ENCODE measurements around the gene ECM2. TPM values are rescaled to one million over a fixed set of nuclear protein-coding genes. Genes with fewer than 3 reads are reported as not detected.

Gene ECM2
- polyA plus RNA-seq, 1 experiment = 2.2 TPM

DNA sequence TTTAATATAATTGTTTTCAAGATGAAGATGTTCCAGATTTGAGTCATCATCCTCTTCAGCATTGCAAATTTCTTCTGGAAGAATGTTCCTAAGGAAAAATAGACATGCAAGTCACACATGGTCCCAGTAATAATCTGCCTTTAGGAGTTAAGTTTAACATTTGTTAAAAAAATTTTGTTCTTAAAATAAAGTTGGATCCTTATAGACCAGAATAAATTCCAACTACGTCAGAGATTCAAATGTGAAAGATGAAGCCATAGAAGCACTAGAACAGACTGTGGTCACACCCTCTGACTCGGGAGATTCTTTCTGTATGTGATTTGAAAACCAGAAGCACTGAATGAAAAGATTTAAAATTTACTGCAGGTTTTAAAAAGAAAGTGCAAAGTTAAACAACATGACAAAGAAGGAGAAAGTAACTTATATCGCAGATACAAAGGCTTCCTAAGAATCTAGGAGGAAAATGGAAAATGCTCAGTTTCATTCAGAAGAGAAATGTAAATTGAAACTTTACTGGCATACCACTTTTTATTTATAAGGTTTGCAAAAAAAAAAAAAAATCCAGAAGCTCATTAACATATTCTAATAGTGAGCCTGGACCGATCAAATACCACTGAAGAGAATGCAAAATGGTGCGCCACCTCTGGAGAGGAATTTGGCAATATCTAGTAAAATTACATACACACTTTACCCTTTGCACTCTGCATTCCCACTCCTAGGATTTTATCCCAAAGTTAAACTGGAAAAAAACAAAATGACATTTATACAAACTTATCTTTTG, 39.2 kb downstream of the ECM2 start:
- Histone ChIP-seq H3K27ac (ENCODE audit: low read depth, low read length) (no peak overlapping the region), H3K4me3 (ENCODE audit: low read depth, low read length) (no peak overlapping the region), H3K9me3 (ENCODE audit: control insufficient read depth, insufficient read depth, low read length) (no peaks in the 10 kb centered on the region), H3K27me3 (ENCODE audit: control insufficient read depth, insufficient read depth, low read length) (no peaks in the 10 kb centered on the region)
- ChIA-PET POLR2A (no interaction called here), CTCF (interaction anchor here (0.6 kb wide), 1 partner anchor 137 kb away, joined by 3 read pairs; no protein-coding TSS in a partner anchor)
- TF ChIP-seq, protein P1, sequence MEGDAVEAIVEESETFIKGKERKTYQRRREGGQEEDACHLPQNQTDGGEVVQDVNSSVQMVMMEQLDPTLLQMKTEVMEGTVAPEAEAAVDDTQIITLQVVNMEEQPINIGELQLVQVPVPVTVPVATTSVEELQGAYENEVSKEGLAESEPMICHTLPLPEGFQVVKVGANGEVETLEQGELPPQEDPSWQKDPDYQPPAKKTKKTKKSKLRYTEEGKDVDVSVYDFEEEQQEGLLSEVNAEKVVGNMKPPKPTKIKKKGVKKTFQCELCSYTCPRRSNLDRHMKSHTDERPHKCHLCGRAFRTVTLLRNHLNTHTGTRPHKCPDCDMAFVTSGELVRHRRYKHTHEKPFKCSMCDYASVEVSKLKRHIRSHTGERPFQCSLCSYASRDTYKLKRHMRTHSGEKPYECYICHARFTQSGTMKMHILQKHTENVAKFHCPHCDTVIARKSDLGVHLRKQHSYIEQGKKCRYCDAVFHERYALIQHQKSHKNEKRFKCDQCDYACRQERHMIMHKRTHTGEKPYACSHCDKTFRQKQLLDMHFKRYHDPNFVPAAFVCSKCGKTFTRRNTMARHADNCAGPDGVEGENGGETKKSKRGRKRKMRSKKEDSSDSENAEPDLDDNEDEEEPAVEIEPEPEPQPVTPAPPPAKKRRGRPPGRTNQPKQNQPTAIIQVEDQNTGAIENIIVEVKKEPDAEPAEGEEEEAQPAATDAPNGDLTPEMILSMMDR (IDR thresholded peaks at IDR 0.05; ENCODE audit: low read depth, low read length) = no peak
- no peak for DNase-seq (ENCODE audit: low read depth, low spot score)

DNA sequence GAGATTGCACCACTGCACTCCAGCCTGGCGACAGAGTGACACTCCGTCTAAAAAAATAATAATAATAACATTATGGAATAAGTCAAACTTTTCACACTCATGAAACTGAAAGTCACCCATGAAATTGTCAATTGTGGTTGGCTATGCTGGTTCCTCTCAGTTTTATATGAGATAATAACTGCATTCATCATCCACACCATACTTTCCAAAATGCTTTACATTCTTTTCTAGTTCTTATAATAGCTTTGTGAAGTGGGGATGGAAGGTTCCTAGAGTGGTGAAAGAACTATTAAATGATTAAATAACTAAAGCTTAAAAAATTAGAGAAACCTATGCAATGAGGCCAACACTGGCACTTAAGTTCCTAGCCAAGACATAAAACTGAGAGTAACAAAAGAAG, 40.9 kb downstream of the ECM2 start:
- Histone ChIP-seq H3K9me3 (ENCODE audit: control insufficient read depth, insufficient read depth, low read length) (no peaks in the 10 kb centered on the region), H3K27me3 (ENCODE audit: control insufficient read depth, insufficient read depth, low read length) (no peaks in the 10 kb centered on the region), H3K4me3 (ENCODE audit: low read depth, low read length) (no peak overlapping the region), H3K27ac (ENCODE audit: low read depth, low read length) (no peak overlapping the region)
- CTCF ChIA-PET = interaction anchor here (0.8 to 1.1 kb wide), 2 partner anchors 10 to 166 kb away, joined by 3 read pairs; no protein-coding TSS in a partner anchor
- POLR2A ChIA-PET = no interaction called here
- TF ChIP-seq, protein P1 (IDR thresholded peaks at IDR 0.05; ENCODE audit: low read depth, low read length) = no peak
- no peak for DNase-seq (ENCODE audit: low read depth, low spot score)

DNA sequence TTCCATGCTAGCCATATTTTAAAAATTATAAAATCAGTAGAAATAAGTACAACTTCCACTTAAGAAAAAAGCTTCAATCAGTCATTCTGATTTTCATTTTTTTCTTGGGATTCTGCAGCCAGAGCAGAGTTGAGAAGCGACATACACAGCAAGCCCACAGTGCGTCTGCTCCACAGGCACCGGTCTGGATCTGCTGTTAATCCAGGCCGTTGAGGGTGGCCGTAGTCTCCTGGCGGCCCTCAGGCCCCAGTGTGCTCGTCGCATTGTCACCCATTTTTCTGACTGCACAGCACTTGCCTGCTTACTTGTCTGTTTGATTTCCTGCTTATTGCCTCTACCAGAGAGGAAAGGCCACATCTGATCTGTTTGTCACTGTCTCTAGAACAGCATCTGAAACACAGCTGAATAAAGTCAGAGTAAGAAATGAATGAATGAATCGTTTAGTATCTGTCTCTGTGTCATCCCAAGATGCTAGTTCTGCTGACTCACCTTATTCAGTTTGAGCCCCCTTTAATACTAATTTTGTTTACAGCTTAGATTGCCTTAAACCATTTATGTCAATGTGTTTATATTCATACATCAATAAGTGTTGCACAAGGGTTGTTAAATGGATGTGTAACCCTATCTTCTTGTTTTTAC, 41.9 kb downstream of the ECM2 start:
- H3K27me3 ChIP-seq (ENCODE audit: control insufficient read depth, insufficient read depth, low read length) = no peaks in the 10 kb centered on the region
- ChIA-PET POLR2A (no interaction called here), CTCF (interaction anchor here (1.1 kb wide), 1 partner anchor 9 kb away, joined by 3 read pairs; no protein-coding TSS in a partner anchor)
- no peak for DNase-seq (ENCODE audit: low read depth, low spot score)
- no peak overlapping the region for H3K27ac ChIP-seq (ENCODE audit: low read depth, low read length)
- H3K9me3 ChIP-seq (ENCODE audit: control insufficient read depth, insufficient read depth, low read length) = no peaks in the 10 kb centered on the region
- TF ChIP-seq, protein P1 (IDR thresholded peaks at IDR 0.05; ENCODE audit: low read depth, low read length) = no peak
- H3K4me3 ChIP-seq (ENCODE audit: low read depth, low read length) = no peak overlapping the region

DNA sequence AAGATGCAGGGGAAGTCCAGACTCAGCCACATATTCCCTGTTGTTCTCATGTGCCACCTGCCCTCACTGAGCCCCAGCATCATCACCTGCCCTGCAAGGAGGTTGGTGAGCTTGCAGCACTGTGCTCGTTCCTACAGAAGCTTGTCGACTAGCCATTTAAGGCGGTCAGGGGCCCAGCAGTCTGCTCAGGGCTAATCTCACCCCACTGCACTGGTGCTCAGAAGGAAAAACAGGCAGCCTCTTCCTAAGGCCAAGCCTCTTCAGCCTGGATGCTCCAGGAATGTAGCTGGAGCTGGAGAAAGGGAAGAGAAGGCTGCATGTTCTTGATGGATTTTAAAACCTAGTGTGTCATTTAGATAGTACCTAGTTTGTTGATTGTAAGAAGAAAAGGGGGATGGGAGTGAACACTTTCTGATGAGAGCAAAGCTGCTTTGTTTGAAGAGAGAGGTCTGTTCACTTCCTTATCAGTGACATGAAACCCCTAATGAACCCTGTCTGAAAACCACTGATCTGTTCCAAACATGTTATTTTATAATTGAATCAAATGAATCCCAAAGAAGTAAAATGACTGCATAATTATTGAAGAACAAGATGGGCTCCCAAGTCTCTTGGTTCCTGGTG, 42.9 kb downstream of the ECM2 start:
- no peak for DNase-seq (ENCODE audit: low read depth, low spot score)
- CTCF ChIA-PET = no interaction called here

More for the DNA sequence above, 42.9 kb downstream of the ECM2 start:
- TF ChIP-seq, protein P1 (IDR thresholded peaks at IDR 0.05; ENCODE audit: low read depth, low read length) = no peak
- H3K9me3 ChIP-seq (ENCODE audit: control insufficient read depth, insufficient read depth, low read length) = no peaks in the 10 kb centered on the region
- POLR2A ChIA-PET = no interaction called here
- H3K27ac ChIP-seq (ENCODE audit: low read depth, low read length) = no peak overlapping the region
- H3K4me3 ChIP-seq (ENCODE audit: low read depth, low read length) = no peak overlapping the region
- H3K27me3 ChIP-seq (ENCODE audit: control insufficient read depth, insufficient read depth, low read length) = no peaks in the 10 kb centered on the region
